Adrenal gland (tissue), 5 donors: ENCODE measurements around the gene TSSK2.

ENCODE experiments used
- POLR2A ChIP-seq, 2 donors: fragments of 450-650 bp; IDR thresholded peaks; one replicate each; pipeline ENCODE4 v1.6.1; 2017; ENCODE audit warnings: antibody characterized with exemption in 2 of 2, mild to moderate bottlenecking in 2 of 2, moderate library complexity in 1 of 2
- TF ChIP-seq, protein P1 (sequence below), 6 experiments: fragments of 450-650 bp in 4 of 6; fragments of 200-600 bp in 2 of 6; sonication (generic) in 1 of 6; IDR thresholded peaks; 1 replicate in 5 of 6; 2 replicates in 1 of 6; pipeline versions ENCODE4 v1.5.1 to v1.8.0; 2016 to 2021; ENCODE audit warnings: antibody characterized with exemption in 6 of 6, mild to moderate bottlenecking in 2 of 6, moderate library complexity in 1 of 6
- donor health status: DM: no; HTN: no; CAD: no.

- TF ChIP-seq, protein P1, sequence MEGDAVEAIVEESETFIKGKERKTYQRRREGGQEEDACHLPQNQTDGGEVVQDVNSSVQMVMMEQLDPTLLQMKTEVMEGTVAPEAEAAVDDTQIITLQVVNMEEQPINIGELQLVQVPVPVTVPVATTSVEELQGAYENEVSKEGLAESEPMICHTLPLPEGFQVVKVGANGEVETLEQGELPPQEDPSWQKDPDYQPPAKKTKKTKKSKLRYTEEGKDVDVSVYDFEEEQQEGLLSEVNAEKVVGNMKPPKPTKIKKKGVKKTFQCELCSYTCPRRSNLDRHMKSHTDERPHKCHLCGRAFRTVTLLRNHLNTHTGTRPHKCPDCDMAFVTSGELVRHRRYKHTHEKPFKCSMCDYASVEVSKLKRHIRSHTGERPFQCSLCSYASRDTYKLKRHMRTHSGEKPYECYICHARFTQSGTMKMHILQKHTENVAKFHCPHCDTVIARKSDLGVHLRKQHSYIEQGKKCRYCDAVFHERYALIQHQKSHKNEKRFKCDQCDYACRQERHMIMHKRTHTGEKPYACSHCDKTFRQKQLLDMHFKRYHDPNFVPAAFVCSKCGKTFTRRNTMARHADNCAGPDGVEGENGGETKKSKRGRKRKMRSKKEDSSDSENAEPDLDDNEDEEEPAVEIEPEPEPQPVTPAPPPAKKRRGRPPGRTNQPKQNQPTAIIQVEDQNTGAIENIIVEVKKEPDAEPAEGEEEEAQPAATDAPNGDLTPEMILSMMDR (IDR thresholded peaks at IDR 0.05) = no peak
- no peak for TF ChIP-seq POLR2A (IDR thresholded peaks at IDR 0.05)
These were observed 1.0 kb downstream of the TSSK2 start for GRCh38 chr22:19132153-19132552.
